Retinal pigment epithelial cell (primary cell): ENCODE data around the gene CHD2.

Source experiments
- DNase-seq: peaks from one replicate; pipeline ENCODE4 v3.0.0-alpha.2; 2010; ENCODE audit warnings: low read depth
- H3K4me3 ChIP-seq: 2 replicates; pipeline ENCODE4 v1.5.1; 2011; ENCODE audit warnings: mild to moderate bottlenecking, low read length, control low read depth, moderate library complexity
- CTCF ChIP-seq: conservative IDR thresholded peaks from 2 replicates; pipeline ENCODE4 v1.5.1; 2011; ENCODE audit warnings: low read depth, low read length, control low read depth, inconsistent platforms

Gene CHD2

GRCh38 chr15:93019090-93019489, 119.0 kb downstream of the CHD2 start:
- no peak overlapping the region for H3K4me3 ChIP-seq
- DNase-seq, result no peak
- no peak for TF ChIP-seq CTCF

GRCh38 chr15:93019971-93020370, 119.8 kb downstream of the CHD2 start:
- TF ChIP-seq CTCF, result no peak
- DNase-seq, result no peak
- no peak overlapping the region for H3K4me3 ChIP-seq

- no peak for TF ChIP-seq CTCF
- H3K4me3 ChIP-seq, result no peak overlapping the region
- no peak for DNase-seq
Observed at GRCh38 chr15:93020976-93021772, 121.0 kb downstream of the CHD2 start.

GRCh38 chr15:93024293-93024692, 124.2 kb downstream of the CHD2 start:
- no peak for TF ChIP-seq CTCF
- no peak for DNase-seq
- no peak overlapping the region for H3K4me3 ChIP-seq

GRCh38 chr15:93024716-93025624, 124.8 kb downstream of the CHD2 start:
- no peak overlapping the region for H3K4me3 ChIP-seq
- DNase-seq, result no peak
- no peak for TF ChIP-seq CTCF

DNA sequence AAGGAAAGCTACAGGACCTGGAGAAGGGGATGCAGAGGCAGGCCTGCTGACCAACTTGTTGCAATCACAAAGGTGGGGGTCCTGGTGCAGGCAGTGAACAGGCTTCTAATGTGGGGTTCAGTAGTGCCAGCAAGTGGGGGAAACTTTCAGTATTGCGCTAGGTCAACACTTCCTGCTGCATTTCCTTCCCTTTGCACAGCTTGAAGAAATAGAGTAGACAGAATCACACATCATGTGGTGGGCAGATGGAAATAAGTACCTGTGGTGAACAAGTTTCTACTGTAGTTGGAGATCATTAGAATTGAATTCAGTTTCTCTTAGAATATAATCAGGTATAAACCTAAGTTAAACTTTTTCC, 125.5 kb downstream of the CHD2 start:
- H3K4me3 ChIP-seq, result no peak overlapping the region
- TF ChIP-seq CTCF, result no peak
- DNase-seq, result no peak
